ENCODE results near the gene MAPK13. TPM values are rescaled to one million over a fixed set of nuclear protein-coding genes. Genes with fewer than 3 reads are reported as not detected.

MAPK13 gene
- total RNA-seq, 1 donor from 2014 or later: 5.8 TPM

- H3K27me3 Mint-ChIP-seq (ENCODE audit: low read depth, unreplicated experiment): peaks cover 12% of the 10 kb centered on the region
- H3K36me3 ChIP-seq (ENCODE audit: insufficient read depth, low read length): no peaks in the 10 kb centered on the region
- peaks cover 31% of the 10 kb centered on the region for H3K4me1 Mint-ChIP-seq (ENCODE audit: low read depth, unreplicated experiment)
- peak overlapping the region; percentile 12 for H3K4me3 ChIP-seq (ENCODE audit: insufficient read depth, low read depth, low read length)
- peaks cover 5% of the 10 kb centered on the region for H3K9me3 Mint-ChIP-seq (ENCODE audit: unreplicated experiment)
- FAIRE-seq (no peak), DNase-seq (ENCODE audit: low read depth) (no peak)
- H2AFZ ChIP-seq (ENCODE audit: low read depth, low read length): peak overlapping the region; percentile 57
- H3K27me3 ChIP-seq (ENCODE audit: insufficient read depth, low read length): no peaks in the 10 kb centered on the region
- H3K79me2 ChIP-seq (ENCODE audit: insufficient read depth, low read length): no peaks in the 10 kb centered on the region
- H3K4me1 ChIP-seq (ENCODE audit: insufficient read depth, low read length): peaks cover 20% of the 10 kb centered on the region
- no peaks in the 10 kb centered on the region for H3K9me3 ChIP-seq (ENCODE audit: insufficient read depth, low read depth, low read length)
- H3K27ac ChIP-seq (ENCODE audit: low read depth, low read length): no peak overlapping the region
- peak overlapping the region; percentile 79 for H3K4me2 ChIP-seq (ENCODE audit: low read length)
- peaks cover 18% of the 10 kb centered on the region for H3K36me3 Mint-ChIP-seq (ENCODE audit: low read depth, unreplicated experiment)
- H3K4me3 Mint-ChIP-seq (ENCODE audit: unreplicated experiment): no peak overlapping the region
- TF ChIP-seq EZH2 (IDR thresholded peaks at IDR 0.05; ENCODE audit: insufficient read depth, low read length) (no peak), CTCF (IDR thresholded peaks at IDR 0.05; ENCODE audit: insufficient read depth, low read depth, low read length) (no peak)
- no peak overlapping the region for H3K27ac Mint-ChIP-seq (ENCODE audit: unreplicated experiment)
- H4K20me1 ChIP-seq (ENCODE audit: insufficient read depth, low read length): no peaks in the 10 kb centered on the region
- H3K9ac ChIP-seq (ENCODE audit: low read length): no peak overlapping the region
Observed at GRCh38 chr6:36130667-36131510, 576 bp downstream of the MAPK13 start.

GRCh38 chr6:36131511-36132245, 1.4 kb downstream of the MAPK13 start:
- H3K27ac ChIP-seq (ENCODE audit: low read depth, low read length): no peak overlapping the region
- no peaks in the 10 kb centered on the region for H3K36me3 ChIP-seq (ENCODE audit: insufficient read depth, low read length)
- no peak for TF ChIP-seq EZH2 (IDR thresholded peaks at IDR 0.05; ENCODE audit: insufficient read depth, low read length)
- no peak for TF ChIP-seq CTCF (IDR thresholded peaks at IDR 0.05; ENCODE audit: insufficient read depth, low read depth, low read length)
- H3K4me1 ChIP-seq (ENCODE audit: insufficient read depth, low read length): peaks cover 20% of the 10 kb centered on the region
- FAIRE-seq (no peak), DNase-seq (ENCODE audit: low read depth) (peak; percentile 44)
- H3K36me3 Mint-ChIP-seq (ENCODE audit: low read depth, unreplicated experiment): peaks cover 17% of the 10 kb centered on the region
- no peaks in the 10 kb centered on the region for H3K27me3 ChIP-seq (ENCODE audit: insufficient read depth, low read length)
- H3K79me2 ChIP-seq (ENCODE audit: insufficient read depth, low read length): no peaks in the 10 kb centered on the region
- H3K27ac Mint-ChIP-seq (ENCODE audit: unreplicated experiment): no peak overlapping the region
- H2AFZ ChIP-seq (ENCODE audit: low read depth, low read length): peak overlapping the region; percentile 36
- no peak overlapping the region for H3K9ac ChIP-seq (ENCODE audit: low read length)
- H3K4me3 Mint-ChIP-seq (ENCODE audit: unreplicated experiment): peak overlapping the region; percentile 57
- no peaks in the 10 kb centered on the region for H4K20me1 ChIP-seq (ENCODE audit: insufficient read depth, low read length)
- H3K4me1 Mint-ChIP-seq (ENCODE audit: low read depth, unreplicated experiment): peaks cover 30% of the 10 kb centered on the region
- H3K9me3 ChIP-seq (ENCODE audit: insufficient read depth, low read depth, low read length): no peaks in the 10 kb centered on the region
- H3K9me3 Mint-ChIP-seq (ENCODE audit: unreplicated experiment): peaks cover 5% of the 10 kb centered on the region
- peaks cover 15% of the 10 kb centered on the region for H3K27me3 Mint-ChIP-seq (ENCODE audit: low read depth, unreplicated experiment)
- H3K4me3 ChIP-seq (ENCODE audit: insufficient read depth, low read depth, low read length): no peak overlapping the region
- peak overlapping the region; percentile 79 for H3K4me2 ChIP-seq (ENCODE audit: low read length)
